Measurements from ENCODE around the gene G0S2.

- TF ChIP-seq CTCF (tag by site-specific recombination; IDR thresholded peaks at IDR 0.05) (no peak), MZF1 (tag by site-specific recombination; IDR thresholded peaks at IDR 0.05; ENCODE audit: borderline replicate concordance) (no peak), ZNF600 (tag by site-specific recombination; IDR thresholded peaks at IDR 0.05) (no peak), REST (tag by site-specific recombination; IDR thresholded peaks at IDR 0.05) (no peak), KLF9 (tag by site-specific recombination; IDR thresholded peaks at IDR 0.05; ENCODE audit: low read depth) (no peak), ZSCAN23 (tag by site-specific recombination; IDR thresholded peaks at IDR 0.05) (no peak), ZNF10 (tag by site-specific recombination; IDR thresholded peaks at IDR 0.05) (no peak), ZNF571 (tag by site-specific recombination; IDR thresholded peaks at IDR 0.05) (no peak), ZBTB7A (tag by site-specific recombination; IDR thresholded peaks at IDR 0.05; ENCODE audit: low read depth) (no peak)
These were observed 42.6 kb downstream of the G0S2 start for GRCh38 chr1:209717818-209718217.
